Mesodermal cell (in vitro differentiated cells): ENCODE results near the gene MAGI1.

ENCODE experiments used
- H3K27ac ChIP-seq: 2 replicates; pipeline ENCODE4 v1.7.0; 2013; ENCODE audit warnings: mild to moderate bottlenecking, low read depth, low read length, moderate library complexity; ENCODE audit not compliant: severe bottlenecking
- H3K36me3 ChIP-seq: 2 replicates; pipeline ENCODE4 v1.7.1; 2013; ENCODE audit warnings: mild to moderate bottlenecking, low read length, moderate library complexity; ENCODE audit not compliant: control insufficient read depth, insufficient read depth
- H3K4me1 ChIP-seq: one replicate; pipeline ENCODE4 v1.7.1; 2013; ENCODE audit warnings: mild to moderate bottlenecking, low read length; ENCODE audit not compliant: insufficient read depth, control insufficient read depth, poor library complexity, severe bottlenecking
- H3K4me3 ChIP-seq: 2 replicates; pipeline ENCODE4 v1.7.0; 2013; ENCODE audit warnings: low read length, control low read depth, mild to moderate bottlenecking; ENCODE audit not compliant: insufficient read depth, poor library complexity, severe bottlenecking; ENCODE audit errors: extremely low read depth
- H3K9me3 ChIP-seq: 2 replicates; pipeline ENCODE4 v1.7.1; 2013; ENCODE audit warnings: mild to moderate bottlenecking, low read length, moderate library complexity; ENCODE audit not compliant: control insufficient read depth
- WGBS, 2 experiments: methylation state at CpG; one replicate each; pipeline ENCODE4 v1.1.5; 2013; ENCODE audit warnings: missing lambda C conversion rate in 2 of 2; ENCODE audit not compliant: insufficient coverage in 2 of 2; 5-methylcytosine and 5-hydroxymethylcytosine counted together

The MAGI1 gene

DNA sequence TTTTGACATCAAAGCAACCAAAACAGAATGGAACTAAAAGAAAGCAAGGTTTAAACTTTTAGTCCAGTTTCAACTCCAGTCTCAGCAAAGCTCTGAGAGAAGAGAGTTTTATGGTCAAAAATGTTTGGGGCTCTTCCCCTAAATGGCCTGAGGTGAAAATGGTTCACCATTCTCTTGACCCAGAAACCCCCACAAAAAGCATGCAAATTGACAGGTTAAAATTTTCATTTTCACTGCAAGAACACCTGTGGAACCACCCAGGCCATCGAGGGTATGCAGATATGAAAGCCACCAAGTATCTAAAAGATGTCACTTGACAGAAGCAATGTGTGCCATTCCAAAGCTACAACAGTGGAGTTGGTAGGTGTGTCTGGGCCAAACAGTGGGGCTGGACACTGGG is 195.0 kb downstream of the MAGI1 start:
- peaks cover 12% of the 10 kb centered on the region for H3K9me3 ChIP-seq
- 100% methylated on average over 1 of the region's 1 CpG for WGBS, 2 experiments
- no peaks in the 10 kb centered on the region for H3K36me3 ChIP-seq
- H3K4me3 ChIP-seq, result no peak overlapping the region
- no peak overlapping the region for H3K27ac ChIP-seq
- no peaks in the 10 kb centered on the region for H3K4me1 ChIP-seq

DNA sequence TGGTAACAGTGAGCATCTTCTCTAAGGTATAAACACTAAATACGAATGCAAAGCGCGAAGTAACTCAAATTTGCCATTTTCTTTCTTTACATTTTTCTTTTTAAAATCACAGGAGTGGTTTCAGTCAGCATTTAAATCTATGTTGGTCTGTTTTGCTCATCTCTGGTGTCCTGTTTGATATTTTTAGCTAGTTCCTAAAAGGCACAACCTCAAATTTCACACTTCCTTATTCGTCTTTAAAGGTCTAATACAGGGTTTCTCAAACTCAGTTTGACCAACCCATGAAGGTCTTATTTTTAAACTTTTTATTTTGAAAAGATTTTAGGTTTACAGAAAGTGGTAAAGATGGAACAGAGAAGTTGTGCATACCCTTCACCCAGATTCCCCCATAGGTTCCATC is 201.1 kb downstream of the MAGI1 start:
- Histone ChIP-seq H3K4me1 (peaks cover 15% of the 10 kb centered on the region), H3K27ac (no peak overlapping the region), H3K36me3 (no peaks in the 10 kb centered on the region), H3K4me3 (no peak overlapping the region), H3K9me3 (peaks cover under 1% of the 10 kb centered on the region)
- 67 to 100% methylated on average over 1 to 3 of the region's 4 CpGs for WGBS, 2 experiments

- WGBS, 2 experiments, result 100% methylated on average over 1 of the region's 1 CpG
- Histone ChIP-seq H3K4me1 (peaks cover 22% of the 10 kb centered on the region), H3K36me3 (no peaks in the 10 kb centered on the region), H3K4me3 (no peak overlapping the region), H3K9me3 (no peaks in the 10 kb centered on the region), H3K27ac (no peak overlapping the region)
These were observed 202.7 kb downstream of the MAGI1 start for GRCh38 chr3:65836047-65836446.

DNA sequence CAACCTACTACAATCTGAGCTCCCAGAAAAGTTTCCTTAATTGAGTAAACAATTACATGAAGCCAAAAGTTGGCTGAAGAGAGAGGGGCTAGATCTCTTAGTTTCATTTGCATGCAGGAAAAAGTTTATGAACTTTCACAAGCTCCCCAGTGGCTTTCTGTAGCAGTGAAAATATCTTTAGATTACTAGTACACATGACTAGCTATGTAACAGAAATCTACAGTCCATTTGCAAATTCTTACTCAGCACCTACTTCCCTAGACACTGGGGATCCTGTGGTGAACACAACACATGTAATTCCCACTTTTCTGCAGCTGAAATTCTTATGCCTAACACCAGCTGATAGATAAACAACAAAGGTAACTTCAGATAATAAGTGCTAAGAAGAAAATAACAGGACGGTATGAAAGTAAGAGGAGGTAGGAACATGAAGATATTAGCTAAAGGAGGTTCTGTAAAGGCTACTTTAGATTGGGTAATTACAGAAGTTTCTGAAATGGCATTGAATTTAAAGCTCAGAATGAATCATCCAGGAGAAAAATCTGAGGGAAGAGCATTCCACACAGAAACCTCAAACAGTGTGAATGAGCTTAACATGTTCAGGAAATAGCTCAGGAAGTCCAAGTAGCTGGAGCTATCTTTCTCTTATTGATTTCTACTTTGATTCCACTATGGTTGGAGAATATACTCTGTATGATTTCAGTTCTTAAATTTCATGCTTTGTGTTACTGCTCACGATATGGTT is 204.8 kb downstream of the MAGI1 start:
- no peaks in the 10 kb centered on the region for H3K9me3 ChIP-seq
- H3K4me3 ChIP-seq, result no peak overlapping the region
- peak overlapping the region; percentile 47 for H3K27ac ChIP-seq
- whole genome bisulfite sequencing, 2 experiments, result 36 to 63% methylated on average over 1 to 2 of the region's 2 CpGs
- no peaks in the 10 kb centered on the region for H3K36me3 ChIP-seq
- peaks cover 34% of the 10 kb centered on the region for H3K4me1 ChIP-seq

GRCh38 chr3:65831733-65832425 is 206.8 kb downstream of the MAGI1 start:
- peaks cover 40% of the 10 kb centered on the region for H3K4me1 ChIP-seq
- H3K36me3 ChIP-seq, result no peaks in the 10 kb centered on the region
- H3K9me3 ChIP-seq, result no peaks in the 10 kb centered on the region
- no peak overlapping the region for H3K27ac ChIP-seq
- 92 to 100% methylated on average over 2 to 3 of the region's 3 CpGs for WGBS, 2 experiments
- H3K4me3 ChIP-seq, result no peak overlapping the region

DNA sequence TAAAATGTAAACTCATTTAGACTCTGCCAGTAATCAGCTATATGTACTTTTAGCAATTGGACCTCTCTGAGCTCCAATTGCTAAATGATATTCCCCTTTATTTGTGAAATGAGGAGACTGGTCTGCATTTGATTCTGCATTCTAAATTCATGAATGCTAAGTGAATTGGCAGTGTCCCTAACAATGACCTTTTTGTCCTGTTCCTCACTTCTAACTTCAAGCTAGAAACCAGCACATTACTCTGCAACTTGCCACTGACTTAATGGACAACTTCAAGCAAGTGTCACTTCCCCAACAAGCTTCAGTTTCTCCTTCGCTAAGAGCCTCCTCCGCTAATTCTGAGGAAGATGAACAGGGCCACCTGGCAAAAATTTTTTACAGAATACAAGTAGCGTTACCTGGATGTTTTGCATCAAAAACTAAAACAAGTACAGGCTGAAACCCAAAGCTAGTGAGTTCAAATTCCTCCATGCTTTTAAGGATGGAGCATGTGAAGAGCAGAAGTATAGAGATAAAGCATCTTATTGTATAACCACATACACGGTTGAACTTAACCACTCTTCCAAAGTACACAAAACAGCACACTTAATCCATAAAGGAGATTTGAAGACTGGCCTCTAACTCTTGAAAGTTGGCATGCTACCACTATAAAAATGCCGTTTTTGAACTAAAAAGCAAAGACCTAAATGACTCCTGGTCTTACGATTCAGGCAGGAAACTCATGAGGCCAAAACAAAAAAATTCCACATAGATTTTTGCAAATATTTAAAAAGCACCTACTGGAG is 207.6 kb downstream of the MAGI1 start:
- Histone ChIP-seq H3K4me3 (no peak overlapping the region), H3K4me1 (peaks cover 40% of the 10 kb centered on the region), H3K27ac (no peak overlapping the region), H3K36me3 (no peaks in the 10 kb centered on the region), H3K9me3 (no peaks in the 10 kb centered on the region)
- 94 to 100% methylated on average over 3 to 4 of the region's 6 CpGs for WGBS, 2 experiments

DNA sequence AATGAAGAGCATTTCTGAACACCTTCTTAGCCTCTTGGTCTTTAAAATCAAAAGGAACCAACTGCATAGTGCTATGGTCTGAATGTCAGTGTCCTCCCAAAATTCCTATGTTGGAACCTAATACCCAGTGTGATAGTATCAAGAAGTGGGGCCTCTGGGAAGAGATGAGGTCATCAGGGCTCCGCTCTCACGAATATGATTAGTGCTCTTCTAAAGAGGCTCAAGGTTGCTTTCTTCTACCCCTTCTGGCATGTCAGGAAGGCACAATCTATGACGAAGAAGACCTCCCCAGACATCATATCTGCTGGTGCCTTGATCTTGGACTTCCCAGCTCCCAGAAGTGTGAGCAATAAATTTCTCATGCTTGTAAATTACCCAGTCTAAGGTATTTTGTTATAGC is 209.5 kb downstream of the MAGI1 start:
- H3K4me3 ChIP-seq, result no peak overlapping the region
- no peaks in the 10 kb centered on the region for H3K36me3 ChIP-seq
- H3K4me1 ChIP-seq, result peaks cover 31% of the 10 kb centered on the region
- no peaks in the 10 kb centered on the region for H3K9me3 ChIP-seq
- no peak overlapping the region for H3K27ac ChIP-seq
- 84 to 100% methylated on average over 1 to 3 of the region's 3 CpGs for WGBS, 2 experiments

- Histone ChIP-seq H3K9me3 (no peaks in the 10 kb centered on the region), H3K4me3 (no peak overlapping the region), H3K36me3 (no peaks in the 10 kb centered on the region), H3K4me1 (peaks cover 28% of the 10 kb centered on the region), H3K27ac (no peak overlapping the region)
- 70 to 95% methylated on average over 2 to 4 of the region's 6 CpGs for WGBS, 2 experiments
These were observed 210.0 kb downstream of the MAGI1 start for GRCh38 chr3:65828706-65829105.

DNA sequence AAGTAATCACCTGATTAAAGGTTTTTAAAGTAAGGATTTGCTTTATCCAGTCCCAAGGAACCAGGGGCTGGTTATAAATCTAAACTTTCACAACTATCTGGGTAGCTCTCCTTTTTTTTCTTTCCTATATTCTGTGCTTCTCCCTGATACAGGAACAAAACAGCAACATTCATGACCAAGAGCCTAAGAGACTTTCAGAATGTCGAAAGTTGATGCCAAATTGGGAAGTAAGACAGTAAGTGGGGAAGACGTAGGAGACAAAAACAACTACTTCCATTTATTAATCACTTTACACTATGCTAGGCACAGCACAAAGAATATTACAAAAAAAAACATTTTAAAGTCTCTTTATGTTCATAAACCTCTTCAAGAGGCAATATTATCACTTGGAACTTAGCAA is 211.6 kb downstream of the MAGI1 start:
- no peak overlapping the region for H3K4me3 ChIP-seq
- H3K27ac ChIP-seq, result no peak overlapping the region
- H3K4me1 ChIP-seq, result peaks cover 25% of the 10 kb centered on the region
- 100% methylated on average over 1 of the region's 2 CpGs; no CpG with 5 or more reads in 1 of the 2 experiments for WGBS, 2 experiments
- peaks cover 4% of the 10 kb centered on the region for H3K9me3 ChIP-seq
- H3K36me3 ChIP-seq, result peaks cover 4% of the 10 kb centered on the region

GRCh38 chr3:65824166-65824565 is 214.6 kb downstream of the MAGI1 start:
- H3K4me3 ChIP-seq, result no peak overlapping the region
- peaks cover 8% of the 10 kb centered on the region for H3K4me1 ChIP-seq
- no peak overlapping the region for H3K27ac ChIP-seq
- H3K9me3 ChIP-seq, result peaks cover 4% of the 10 kb centered on the region
- peaks cover 4% of the 10 kb centered on the region for H3K36me3 ChIP-seq
- WGBS, 2 experiments, result 92% methylated on average over 2 of the region's 5 CpGs; no CpG with 5 or more reads in 1 of the 2 experiments
